Panc1 (cell line): ENCODE data around the gene EIF2S3. TPM values are rescaled to one million over a fixed set of nuclear protein-coding genes. Genes with fewer than 3 reads are reported as not detected.

Experiments
- ATAC-seq: fragments of 200-7000 bp; cut with Tn5 transposase; 2 replicates; pipeline ENCODE4 v1.9.1; 2020; ENCODE audit warnings: mild to moderate bottlenecking, moderate library complexity
- BruUV-seq: library from RNA; stranded (reverse); fragments of 400-500 nt; replicated peaks from 2 replicates; lab custom pipeline; 2021; lab: Mats Ljungman, UMichigan
- CTCF ChIA-PET: fragments of 300-600 bp; sonication (Branson Sonifier 250); formaldehyde crosslinking; loops from one replicate; lab custom pipeline; 2022; ENCODE audit warnings: antibody characterized with exemption; lab: Charles Lee
- POLR2A ChIA-PET: fragments of 300-600 bp; sonication (Branson Sonifier 250); formaldehyde crosslinking; loops from one replicate; lab custom pipeline; 2022; ENCODE audit warnings: antibody characterized with exemption; lab: Charles Lee
- DNase-seq: peaks from one replicate; pipeline ENCODE4 v3.0.0-alpha.2; 2010; ENCODE audit warnings: low read depth, low spot score
- H3K27ac ChIP-seq: 2 replicates; pipeline ENCODE4 v1.5.1; 2011; ENCODE audit warnings: mild to moderate bottlenecking, low read length, inconsistent platforms
- H3K27me3 ChIP-seq: fragments of 200-500 bp; sonication (Bioruptor generic); 2 replicates; pipeline ENCODE4 v1.6.0; 2014; ENCODE audit warnings: low read length, inconsistent platforms; ENCODE audit not compliant: control insufficient read depth, insufficient read depth
- H3K36me3 ChIP-seq: fragments of 200-500 bp; sonication (Bioruptor generic); 2 replicates; pipeline ENCODE4 v1.5.1; 2014; ENCODE audit warnings: inconsistent platforms, mild to moderate bottlenecking, low read length, moderate library complexity; ENCODE audit not compliant: control insufficient read depth, insufficient read depth
- H3K4me1 ChIP-seq: 2 replicates; pipeline ENCODE4 v1.5.1; 2011; ENCODE audit warnings: inconsistent platforms, mild to moderate bottlenecking, low read length, moderate library complexity; ENCODE audit not compliant: control insufficient read depth, insufficient read depth
- H3K4me3 ChIP-seq, 2 experiments: 2 replicates each; pipeline ENCODE4 v1.5.1; 2011 to 2012; ENCODE audit warnings: low read depth in 2 of 2, low read length in 2 of 2, mild to moderate bottlenecking in 2 of 2, inconsistent platforms in 1 of 2, moderate library complexity in 1 of 2
- H3K9me3 ChIP-seq: fragments of 200-500 bp; sonication (Bioruptor generic); 2 replicates; pipeline ENCODE4 v1.5.1; 2014; ENCODE audit warnings: low read depth, mild to moderate bottlenecking, inconsistent platforms, low read length, moderate library complexity; ENCODE audit not compliant: control insufficient read depth, insufficient read depth
- POLR2AphosphoS5 ChIP-seq: IDR thresholded peaks from 2 replicates; pipeline ENCODE4 v1.6.1; 2012; ENCODE audit warnings: mild to moderate bottlenecking, low read depth, low read length, moderate library complexity
- SIN3A ChIP-seq: IDR thresholded peaks from 2 replicates; pipeline ENCODE4 v1.6.1; 2012; ENCODE audit warnings: low read depth, mild to moderate bottlenecking, low read length, moderate library complexity, borderline replicate concordance; ENCODE audit not compliant: insufficient read depth
- TCF7L2 ChIP-seq: IDR thresholded peaks from 2 replicates; pipeline ENCODE4 v1.6.1; 2011; ENCODE audit warnings: mild to moderate bottlenecking, low read depth, low read length, inconsistent platforms
- in situ Hi-C: cut with HindIII; loops from 2 replicates; pipeline ENCODE4 v1.10.0; 2016; ENCODE audit warnings: low sequenced_read_pairs, low pct_unique_long_range_greater_than_20kb
- intact Hi-C: fragments of 100-400 bp; cut with micrococcal nuclease; formaldehyde crosslinking; loops from one replicate; pipeline ENCODE4 v1.10.0; 2022; ENCODE audit not compliant: unreplicated experiment
- total RNA-seq: library from RNA; stranded (reverse); gene quantifications from one replicate; pipeline ENCODE4 v1.2.1, GENCODE V29; 2021; ENCODE audit not compliant: unreplicated experiment
- TF ChIP-seq, protein P1 (sequence below), 2 experiments: IDR thresholded peaks; 2 replicates each; pipeline ENCODE4 v1.6.1; 2011 to 2012; ENCODE audit warnings: low read depth in 2 of 2, control low read depth in 1 of 2, low read length in 1 of 2, mild to moderate bottlenecking in 1 of 2, moderate library complexity in 1 of 2; ENCODE audit not compliant: insufficient read depth in 1 of 2
- TF ChIP-seq, protein P2 (sequence below): fragments of 450-650 bp; IDR thresholded peaks from 2 replicates; pipeline ENCODE4 v1.5.1; 2017; ENCODE audit warnings: mild to moderate bottlenecking

Gene EIF2S3
- total RNA-seq, 1 experiment from 2014 or later: 154 TPM

- no peaks in the 10 kb centered on the region for H3K9me3 ChIP-seq
- CTCF ChIA-PET: no interaction called here
Measured at GRCh38 chrX:24020306-24020876, 34.4 kb upstream of the EIF2S3 start.

DNA sequence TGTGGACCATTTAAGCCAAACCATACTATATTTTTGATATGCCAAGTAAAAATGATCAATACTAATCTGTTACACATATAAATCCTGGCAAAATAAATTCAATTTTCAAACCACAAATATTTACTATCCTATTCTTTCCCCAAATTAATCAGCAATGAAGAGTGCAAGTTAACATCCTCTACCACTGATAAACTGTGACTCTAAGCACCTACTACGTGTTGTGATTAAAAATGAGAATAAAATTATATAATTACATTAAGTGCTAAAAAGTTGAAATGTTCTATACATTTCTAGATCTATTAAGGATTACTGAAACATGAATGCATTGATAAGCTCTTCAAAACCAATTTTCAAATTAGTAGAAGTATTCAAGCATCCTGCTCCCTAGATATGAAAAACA lies 31.2 kb upstream of the EIF2S3 start:
- no peaks in the 10 kb centered on the region for H3K36me3 ChIP-seq
- no peaks in the 10 kb centered on the region for H3K4me1 ChIP-seq
- H3K27me3 ChIP-seq: no peaks in the 10 kb centered on the region
- DNase-seq (no peak), ATAC-seq (no peak)
- in situ Hi-C loops: no loop called here
- H3K4me3 ChIP-seq: peak overlapping the region; percentile 70 to 75
- TF ChIP-seq TCF7L2 (no peak), POLR2AphosphoS5 (no peak)
- TF ChIP-seq, protein P1, sequence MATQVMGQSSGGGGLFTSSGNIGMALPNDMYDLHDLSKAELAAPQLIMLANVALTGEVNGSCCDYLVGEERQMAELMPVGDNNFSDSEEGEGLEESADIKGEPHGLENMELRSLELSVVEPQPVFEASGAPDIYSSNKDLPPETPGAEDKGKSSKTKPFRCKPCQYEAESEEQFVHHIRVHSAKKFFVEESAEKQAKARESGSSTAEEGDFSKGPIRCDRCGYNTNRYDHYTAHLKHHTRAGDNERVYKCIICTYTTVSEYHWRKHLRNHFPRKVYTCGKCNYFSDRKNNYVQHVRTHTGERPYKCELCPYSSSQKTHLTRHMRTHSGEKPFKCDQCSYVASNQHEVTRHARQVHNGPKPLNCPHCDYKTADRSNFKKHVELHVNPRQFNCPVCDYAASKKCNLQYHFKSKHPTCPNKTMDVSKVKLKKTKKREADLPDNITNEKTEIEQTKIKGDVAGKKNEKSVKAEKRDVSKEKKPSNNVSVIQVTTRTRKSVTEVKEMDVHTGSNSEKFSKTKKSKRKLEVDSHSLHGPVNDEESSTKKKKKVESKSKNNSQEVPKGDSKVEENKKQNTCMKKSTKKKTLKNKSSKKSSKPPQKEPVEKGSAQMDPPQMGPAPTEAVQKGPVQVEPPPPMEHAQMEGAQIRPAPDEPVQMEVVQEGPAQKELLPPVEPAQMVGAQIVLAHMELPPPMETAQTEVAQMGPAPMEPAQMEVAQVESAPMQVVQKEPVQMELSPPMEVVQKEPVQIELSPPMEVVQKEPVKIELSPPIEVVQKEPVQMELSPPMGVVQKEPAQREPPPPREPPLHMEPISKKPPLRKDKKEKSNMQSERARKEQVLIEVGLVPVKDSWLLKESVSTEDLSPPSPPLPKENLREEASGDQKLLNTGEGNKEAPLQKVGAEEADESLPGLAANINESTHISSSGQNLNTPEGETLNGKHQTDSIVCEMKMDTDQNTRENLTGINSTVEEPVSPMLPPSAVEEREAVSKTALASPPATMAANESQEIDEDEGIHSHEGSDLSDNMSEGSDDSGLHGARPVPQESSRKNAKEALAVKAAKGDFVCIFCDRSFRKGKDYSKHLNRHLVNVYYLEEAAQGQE (IDR thresholded peaks at IDR 0.05; ENCODE audit: insufficient read depth in 1 of 2, low read depth in 2 of 2, low read length in 1 of 2): no peak
- TF ChIP-seq, protein P2, sequence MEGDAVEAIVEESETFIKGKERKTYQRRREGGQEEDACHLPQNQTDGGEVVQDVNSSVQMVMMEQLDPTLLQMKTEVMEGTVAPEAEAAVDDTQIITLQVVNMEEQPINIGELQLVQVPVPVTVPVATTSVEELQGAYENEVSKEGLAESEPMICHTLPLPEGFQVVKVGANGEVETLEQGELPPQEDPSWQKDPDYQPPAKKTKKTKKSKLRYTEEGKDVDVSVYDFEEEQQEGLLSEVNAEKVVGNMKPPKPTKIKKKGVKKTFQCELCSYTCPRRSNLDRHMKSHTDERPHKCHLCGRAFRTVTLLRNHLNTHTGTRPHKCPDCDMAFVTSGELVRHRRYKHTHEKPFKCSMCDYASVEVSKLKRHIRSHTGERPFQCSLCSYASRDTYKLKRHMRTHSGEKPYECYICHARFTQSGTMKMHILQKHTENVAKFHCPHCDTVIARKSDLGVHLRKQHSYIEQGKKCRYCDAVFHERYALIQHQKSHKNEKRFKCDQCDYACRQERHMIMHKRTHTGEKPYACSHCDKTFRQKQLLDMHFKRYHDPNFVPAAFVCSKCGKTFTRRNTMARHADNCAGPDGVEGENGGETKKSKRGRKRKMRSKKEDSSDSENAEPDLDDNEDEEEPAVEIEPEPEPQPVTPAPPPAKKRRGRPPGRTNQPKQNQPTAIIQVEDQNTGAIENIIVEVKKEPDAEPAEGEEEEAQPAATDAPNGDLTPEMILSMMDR: no peak
- no peaks in the 10 kb centered on the region for H3K9me3 ChIP-seq
- intact Hi-C loops: no loop called here
- CTCF ChIA-PET: no interaction called here
- peak overlapping the region; percentile 82 for H3K27ac ChIP-seq
- POLR2A ChIA-PET: no interaction called here
- no TSS peak for BruUV-seq

More at GRCh38 chrX:24020306-24020876, 34.4 kb upstream of the EIF2S3 start:
- TF ChIP-seq, protein P2: no peak
- TF ChIP-seq POLR2AphosphoS5: no peak
- TF ChIP-seq, protein P1 (IDR thresholded peaks at IDR 0.05; ENCODE audit: insufficient read depth in 1 of 2, low read depth in 2 of 2, low read length in 1 of 2): no peak
- TF ChIP-seq TCF7L2: no peak
- TF ChIP-seq SIN3A: no peak
- ATAC-seq (no peak), DNase-seq (no peak)
- POLR2A ChIA-PET: no interaction called here
- no peaks in the 10 kb centered on the region for H3K4me1 ChIP-seq
- in situ Hi-C loops (no loop called here), intact Hi-C loops (no loop called here)
- no TSS peak for BruUV-seq
- H3K27ac ChIP-seq: no peak overlapping the region
- no peak overlapping the region for H3K4me3 ChIP-seq
- H3K27me3 ChIP-seq: no peaks in the 10 kb centered on the region
- H3K36me3 ChIP-seq: no peaks in the 10 kb centered on the region
